Activated CD8-positive, alpha-beta memory T cell treated with anti-CD3 and anti-CD28 coated beads for 36 hours (primary cell): ENCODE results near the gene SLC16A9. TPM values are rescaled to one million over a fixed set of nuclear protein-coding genes. Genes with fewer than 3 reads are reported as not detected.

ENCODE experiments used
- CTCF ChIA-PET: fragments of 350-600 bp; sonication (Branson Sonifier 250); formaldehyde crosslinking; loops from one replicate; lab custom pipeline; 2021; ENCODE audit warnings: antibody characterized with exemption; lab: Charles Lee
- POLR2A ChIA-PET: fragments of 350-600 bp; sonication (Branson Sonifier 250); formaldehyde crosslinking; loops from one replicate; lab custom pipeline; 2021; ENCODE audit warnings: antibody characterized with exemption; lab: Charles Lee
- total RNA-seq, 2 experiments: library from RNA; stranded (reverse); gene quantifications; one replicate each; pipeline ENCODE4 v1.2.3, GENCODE V29; 2021

Gene SLC16A9
- total RNA-seq, 2 experiments from 2014 or later = 0.42 to 0.67 TPM

DNA sequence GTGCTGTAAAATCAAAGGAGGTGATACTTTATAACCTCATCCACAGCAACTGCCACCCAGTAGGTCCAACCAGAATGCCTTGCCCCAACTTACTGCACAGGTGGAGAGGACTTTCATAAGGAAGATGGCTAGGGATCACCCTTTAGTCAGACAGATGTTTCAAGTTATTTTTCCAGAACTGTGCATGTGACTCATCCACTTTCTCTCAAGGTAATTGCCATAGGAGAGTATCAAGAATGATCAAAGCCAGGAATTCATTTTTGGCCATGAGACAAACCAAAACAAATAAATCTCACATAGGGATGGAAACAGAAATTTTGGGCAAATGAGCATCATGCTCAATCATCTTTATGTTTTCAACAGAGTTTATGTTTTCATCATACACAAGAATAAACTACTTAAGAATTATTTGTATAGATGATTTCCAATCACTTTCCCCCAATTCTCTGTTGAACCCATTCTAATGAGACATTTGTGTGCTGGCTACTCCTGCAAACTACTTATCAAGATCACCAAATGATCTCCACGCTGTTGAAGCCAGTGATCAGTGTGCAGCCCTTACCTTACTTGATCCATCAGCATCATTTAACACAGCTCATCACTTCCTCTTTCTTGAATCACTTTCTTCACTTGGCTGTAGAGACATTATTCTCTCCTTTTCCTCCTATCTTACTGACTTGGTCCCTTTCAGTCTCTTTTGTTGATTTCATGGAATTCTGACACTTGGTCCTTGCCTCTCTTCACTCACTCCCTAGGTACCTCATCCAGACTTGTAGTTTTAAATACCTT is 74.0 kb downstream of the SLC16A9 start:
- ChIA-PET POLR2A (no interaction called here), CTCF (interaction anchor here (1.5 kb wide), 1 partner anchor 10 kb away, joined by 3 read pairs; no protein-coding TSS in a partner anchor)

DNA sequence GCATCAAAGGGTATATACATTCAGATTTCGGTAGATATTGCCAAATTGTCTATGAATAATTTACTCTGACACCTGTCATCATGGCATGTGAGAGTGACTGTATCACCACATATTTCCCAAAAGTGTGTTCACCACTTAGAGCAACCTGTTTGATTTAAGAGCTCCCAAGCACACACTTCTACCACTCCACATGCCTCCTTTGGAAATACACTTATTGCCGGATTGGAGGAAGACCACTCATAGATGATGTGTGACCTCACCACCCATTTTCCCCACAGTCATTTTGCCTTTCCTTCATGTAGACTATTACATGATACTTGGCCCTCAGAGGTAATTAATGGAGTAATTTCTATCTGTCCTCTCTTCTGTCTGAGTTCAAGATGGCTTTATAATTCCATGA is 75.5 kb downstream of the SLC16A9 start:
- CTCF ChIA-PET = interaction anchor here (1.5 kb wide), 1 partner anchor 8 kb away, joined by 3 read pairs; no protein-coding TSS in a partner anchor
- POLR2A ChIA-PET = no interaction called here

DNA sequence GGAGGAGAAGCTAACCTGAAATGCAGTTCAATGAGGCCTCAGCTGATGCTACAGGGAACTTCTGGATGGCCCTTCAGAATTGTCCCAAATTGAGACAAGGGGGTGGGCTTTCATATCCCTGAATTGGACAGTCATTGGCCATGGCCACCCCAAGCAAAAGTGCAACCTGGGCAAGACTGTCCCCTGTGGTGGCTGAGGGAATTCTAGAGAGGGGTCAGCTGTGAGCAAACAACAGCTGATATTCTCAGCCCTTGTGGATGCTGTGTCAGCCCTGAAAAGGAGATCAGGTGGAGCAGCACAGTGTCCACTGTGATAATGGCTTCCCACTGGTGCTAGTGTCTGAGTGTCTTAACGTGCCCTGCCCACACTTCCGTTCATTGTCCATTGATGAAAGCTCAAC is 76.6 kb downstream of the SLC16A9 start:
- ChIA-PET POLR2A (no interaction called here), CTCF (interaction anchor here (0.9 to 1.1 kb wide), 2 partner anchors 16 to 176 kb away, joined by 3 read pairs; no protein-coding TSS in a partner anchor)

- ChIA-PET CTCF (interaction anchor here (0.9 to 1.1 kb wide), 2 partner anchors 15 to 177 kb away, joined by 3 read pairs; no protein-coding TSS in a partner anchor), POLR2A (no interaction called here)
These were observed 77.5 kb downstream of the SLC16A9 start for GRCh38 chr10:59631882-59632807.

GRCh38 chr10:59631237-59631636 is 78.4 kb downstream of the SLC16A9 start:
- CTCF ChIA-PET = no interaction called here
- POLR2A ChIA-PET = no interaction called here

- ChIA-PET CTCF (interaction anchor here (0.6 to 1.0 kb wide), 2 partner anchors 153 to 402 kb away, joined by 3 read pairs; no protein-coding TSS in a partner anchor), POLR2A (no interaction called here)
These were observed 80.7 kb downstream of the SLC16A9 start for GRCh38 chr10:59628965-59629364.

DNA sequence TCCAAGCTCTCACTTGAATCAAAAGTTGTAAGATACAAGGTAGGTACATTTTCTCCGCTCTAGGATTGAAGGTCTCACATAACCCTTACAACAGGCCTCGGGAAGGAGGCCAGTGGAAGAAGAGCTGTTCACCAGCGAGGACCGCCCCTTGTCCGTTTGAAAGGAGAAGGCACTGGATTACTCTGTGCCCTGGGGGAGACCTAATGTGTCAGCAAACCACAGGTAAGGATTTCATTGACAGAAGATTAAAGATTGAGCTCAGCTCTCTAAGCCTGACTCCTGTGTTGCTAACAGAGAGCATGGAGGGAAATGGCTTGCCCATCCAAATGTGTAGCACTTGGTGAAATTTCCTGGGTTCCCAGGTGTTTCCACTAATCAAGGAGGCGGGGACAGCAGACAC is 81.2 kb downstream of the SLC16A9 start:
- ChIA-PET CTCF (interaction anchor here (0.7 to 1.0 kb wide), 2 partner anchors 402 to 1944 kb away, joined by 3 read pairs; no protein-coding TSS in a partner anchor), POLR2A (no interaction called here)

- ChIA-PET POLR2A (no interaction called here), CTCF (no interaction called here)
These were observed 82.2 kb downstream of the SLC16A9 start for GRCh38 chr10:59627366-59628018.

GRCh38 chr10:59626523-59626869 is 83.2 kb downstream of the SLC16A9 start:
- POLR2A ChIA-PET = no interaction called here
- CTCF ChIA-PET = interaction anchor here (0.9 to 2.1 kb wide), 7 partner anchors 8 to 1020 kb away, joined by 3 to 7 read pairs (median 3); no protein-coding TSS in a partner anchor

DNA sequence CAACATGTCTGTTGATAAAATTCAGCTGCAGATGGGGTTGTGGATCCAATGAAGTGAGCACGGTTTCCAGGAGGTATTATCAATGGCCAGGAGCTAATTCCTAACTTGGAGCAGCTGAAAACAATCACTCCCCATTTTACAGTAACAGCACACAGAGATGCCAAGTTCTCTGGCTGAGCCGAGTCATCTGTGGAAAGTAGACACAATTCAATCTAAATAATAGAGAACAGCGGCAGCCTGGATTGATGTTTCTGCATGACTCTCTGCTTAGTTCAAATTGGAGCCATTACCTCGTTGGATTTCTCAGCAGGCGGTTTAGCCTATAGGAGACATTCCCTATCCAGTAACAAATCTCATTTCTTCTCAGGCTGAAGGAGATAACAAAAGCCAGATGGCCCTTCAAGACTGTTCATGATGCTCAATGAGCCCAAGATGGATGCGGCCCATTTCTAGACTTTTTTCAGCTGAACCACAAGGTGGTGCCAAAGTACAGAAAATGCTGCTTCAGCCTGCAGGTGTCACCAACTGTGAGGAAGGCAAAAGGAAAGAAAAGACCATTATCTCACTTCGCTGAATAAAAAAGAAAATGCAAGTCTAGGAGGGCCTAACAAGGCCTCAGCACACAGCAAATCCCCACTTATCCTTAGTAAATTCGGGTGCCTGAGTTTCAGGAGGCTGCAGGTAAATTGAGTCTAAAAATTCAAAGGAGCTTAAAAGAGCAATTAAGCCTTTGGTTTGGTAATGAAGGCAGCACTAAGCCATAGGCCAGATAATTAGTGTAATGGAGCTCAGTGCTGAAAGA is 83.7 kb downstream of the SLC16A9 start:
- CTCF ChIA-PET = interaction anchor here (0.6 to 2.1 kb wide), 8 partner anchors 9 to 1020 kb away, joined by 3 to 7 read pairs (median 4); no protein-coding TSS in a partner anchor
- POLR2A ChIA-PET = no interaction called here

DNA sequence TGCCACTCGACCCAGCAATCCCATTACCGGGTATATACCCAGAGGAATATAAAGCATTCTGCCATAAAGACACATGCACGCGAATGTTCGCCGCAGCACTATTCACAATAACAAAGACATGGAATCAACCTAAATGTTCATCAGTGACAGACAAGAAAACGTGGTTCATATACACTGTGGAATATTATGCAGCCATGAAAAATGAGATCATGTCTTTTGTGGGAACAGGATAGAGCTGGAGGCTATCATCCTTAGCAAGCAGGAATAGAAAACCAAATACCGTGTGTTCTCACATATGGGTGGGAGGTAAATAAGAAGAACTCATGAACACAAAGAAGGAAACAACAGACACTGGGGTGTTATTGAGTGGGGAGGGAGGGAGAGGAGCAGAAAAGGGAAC is 84.7 kb downstream of the SLC16A9 start:
- ChIA-PET CTCF (interaction anchor here (0.6 to 2.1 kb wide), 2 partner anchors 193 to 410 kb away, joined by 6 to 7 read pairs; no protein-coding TSS in a partner anchor), POLR2A (no interaction called here)

- ChIA-PET POLR2A (no interaction called here), CTCF (interaction anchor here (1.1 kb wide), 1 partner anchor 192 kb away, joined by 3 read pairs; no protein-coding TSS in a partner anchor)
These were observed 85.5 kb downstream of the SLC16A9 start for GRCh38 chr10:59624136-59624535.

- POLR2A ChIA-PET = no interaction called here
- CTCF ChIA-PET = interaction anchor here (1.0 to 1.6 kb wide), 4 partner anchors 13 to 400 kb away, joined by 3 to 7 read pairs (median 4); no protein-coding TSS in a partner anchor
These were observed 86.2 kb downstream of the SLC16A9 start for GRCh38 chr10:59623133-59624121.

- CTCF ChIA-PET = interaction anchor here (1.0 to 1.6 kb wide), 4 partner anchors 12 to 401 kb away, joined by 3 to 7 read pairs (median 4); no protein-coding TSS in a partner anchor
- POLR2A ChIA-PET = no interaction called here
These were observed 87.1 kb downstream of the SLC16A9 start for GRCh38 chr10:59622320-59623132.

- POLR2A ChIA-PET = no interaction called here
- CTCF ChIA-PET = interaction anchor here (1.0 to 1.6 kb wide), 3 partner anchors 11 to 402 kb away, joined by 3 to 7 read pairs (median 4); no protein-coding TSS in a partner anchor
These were observed 87.9 kb downstream of the SLC16A9 start for GRCh38 chr10:59621771-59622170.

GRCh38 chr10:59618666-59619065 is 91.0 kb downstream of the SLC16A9 start:
- ChIA-PET CTCF (interaction anchor here (1.0 kb wide), 1 partner anchor 415 kb away, joined by 4 read pairs; no protein-coding TSS in a partner anchor), POLR2A (no interaction called here)
